ENCODE measurements around the gene EDEM3.

DNA sequence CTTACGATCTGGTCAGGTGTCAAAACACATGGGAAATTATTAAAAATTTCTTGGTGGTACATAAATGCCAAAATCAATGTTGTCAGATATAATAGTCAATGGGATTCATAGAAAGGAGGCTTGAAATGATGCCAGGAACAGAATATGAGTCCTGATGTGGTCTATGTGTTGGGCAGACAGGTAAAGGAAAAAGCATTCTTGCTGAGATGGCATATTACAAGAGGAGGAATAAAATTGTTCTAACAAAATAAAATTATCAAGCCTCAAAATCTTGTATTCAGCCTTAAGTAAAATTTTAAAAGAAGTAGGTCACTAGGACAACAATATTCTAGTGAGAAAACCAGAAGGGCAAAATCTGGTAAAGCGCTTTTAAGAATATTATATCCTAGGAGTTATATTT is 30.9 kb upstream of the EDEM3 start:
- TF ChIP-seq POLR2AphosphoS5 (IDR thresholded peaks at IDR 0.05; ENCODE audit: borderline replicate concordance, low read depth, low read length): no peak
- TF ChIP-seq EZH2 (IDR thresholded peaks at IDR 0.05): no peak

Data from SK-N-MC (cell line).